Activated CD8-positive, alpha-beta memory T cell treated with anti-CD3 and anti-CD28 coated beads, Interleukin-2, amount 50 U/mL, for 24 hours (primary cell): Measurements from ENCODE around the gene CEBPG.
A peak's percentile ranks its signal among the peaks of the same experiment; 100 is the strongest.

Experiments used
- DNase-seq: peaks from one replicate; pipeline ENCODE4 v3.0.0-alpha.2; 2020; ENCODE audit errors: extremely low read depth

The CEBPG gene

GRCh38 chr19:33373453-33374235 is at the start of gene CEBPG:
CEBPG (plus strand) TSS chr19:33373709; CDS start chr19:33379240, 5,531 bp downstream.
- peak; percentile 83 for DNase-seq

DNA sequence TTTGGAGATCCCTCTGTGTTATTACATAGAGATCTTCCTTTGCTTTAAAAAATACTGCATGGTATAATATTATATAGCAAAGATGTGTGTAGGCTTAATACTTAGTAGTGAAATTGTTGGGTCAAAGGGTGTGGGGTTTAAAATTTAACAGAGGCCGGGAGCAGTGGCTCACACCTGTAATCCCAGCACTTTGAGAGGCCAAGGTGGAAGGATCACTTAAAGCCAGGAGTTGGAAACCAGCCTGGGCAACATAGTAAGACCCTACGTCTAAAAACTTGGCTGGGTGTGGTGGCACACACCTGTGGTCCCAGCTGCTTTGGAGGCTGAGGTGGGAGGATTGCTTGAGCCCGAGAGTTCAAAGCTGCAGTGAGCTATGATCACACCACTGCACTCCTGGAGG is 48.9 kb upstream of the CEBPG start:
- no peak for DNase-seq

- DNase-seq = no peak
Observed at GRCh38 chr19:33325920-33326319, 47.6 kb upstream of the CEBPG start.

DNA sequence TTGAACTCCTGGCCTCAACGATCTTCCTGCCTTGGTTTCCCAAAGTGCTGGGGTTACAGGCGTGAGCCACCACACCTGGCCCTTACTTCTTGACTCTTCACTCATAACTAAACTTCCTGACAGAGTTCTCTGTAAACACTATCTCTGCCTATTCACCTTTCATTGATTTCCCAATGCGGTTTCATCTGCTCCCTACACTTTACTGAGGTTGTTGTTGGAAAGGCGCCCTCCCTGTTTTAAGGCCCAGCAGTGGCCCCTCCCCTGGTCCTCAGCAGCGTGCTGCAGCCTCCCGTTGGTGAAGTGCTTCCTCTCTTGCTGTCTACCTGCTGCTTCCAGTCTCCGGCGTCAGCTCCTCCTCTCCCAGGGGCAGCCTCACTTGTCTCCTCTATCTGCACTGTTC is 44.4 kb upstream of the CEBPG start:
- DNase-seq = no peak

DNA sequence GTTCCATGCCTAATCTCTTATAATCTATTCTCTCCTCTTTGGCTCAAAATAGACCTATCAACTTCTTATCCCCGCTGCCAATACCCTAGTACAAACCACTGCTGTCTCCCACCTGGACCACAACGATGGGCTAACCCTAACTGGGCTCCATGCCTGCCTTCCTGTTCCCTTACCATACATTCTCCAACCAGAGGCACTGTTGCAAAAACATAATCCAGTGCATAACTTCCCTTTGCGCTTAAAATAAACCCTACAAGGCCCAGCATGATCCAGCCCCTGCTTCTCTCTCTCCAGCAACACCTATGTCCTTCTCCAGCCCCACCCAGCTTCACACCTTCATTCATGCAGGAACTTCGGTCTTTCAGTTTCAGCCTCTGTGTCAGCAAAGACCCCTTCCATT is 43.8 kb upstream of the CEBPG start:
- DNase-seq = no peak

GRCh38 chr19:33332248-33332647 is 41.3 kb upstream of the CEBPG start:
- no peak for DNase-seq

- no peak for DNase-seq
Observed at GRCh38 chr19:33333151-33333550, 40.4 kb upstream of the CEBPG start.

DNA sequence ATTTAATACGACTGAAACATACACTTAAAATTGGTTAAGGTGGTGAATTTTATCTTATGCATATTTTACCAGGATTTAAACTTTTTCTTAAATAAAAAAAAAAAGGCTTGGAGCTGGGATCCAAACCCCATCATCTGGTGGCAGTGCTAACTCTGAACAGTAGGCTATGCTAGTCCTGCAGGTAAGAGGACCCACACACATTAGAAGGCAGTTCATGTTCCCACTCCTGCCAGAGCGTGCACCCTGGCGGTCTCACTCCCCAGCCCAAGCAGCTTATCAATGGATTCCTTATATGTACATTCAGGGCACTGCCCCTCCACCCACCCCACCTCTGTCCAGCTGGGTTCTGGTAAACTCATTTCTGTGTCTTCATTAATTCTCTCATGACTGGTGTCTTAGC is 39.9 kb upstream of the CEBPG start:
- no peak for DNase-seq

DNA sequence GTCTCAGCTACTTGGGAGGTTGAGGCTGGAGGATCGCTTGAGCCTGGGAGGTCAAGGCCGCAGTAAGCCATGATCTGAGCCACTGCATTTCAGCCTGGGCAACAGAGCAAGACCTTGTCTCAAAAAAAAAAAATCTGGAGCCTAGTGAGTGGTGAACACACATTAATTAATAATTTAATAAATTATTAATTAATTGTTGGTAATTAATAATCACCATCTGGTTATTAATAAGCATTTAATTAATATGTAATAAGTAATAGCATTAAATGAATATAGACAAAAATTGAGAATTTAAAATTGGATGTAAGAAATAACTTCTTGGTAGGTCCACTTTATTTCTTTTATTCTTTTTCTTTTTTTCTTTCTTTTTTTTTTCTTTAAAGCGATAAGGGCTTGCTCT is 39.2 kb upstream of the CEBPG start:
- DNase-seq = no peak

DNA sequence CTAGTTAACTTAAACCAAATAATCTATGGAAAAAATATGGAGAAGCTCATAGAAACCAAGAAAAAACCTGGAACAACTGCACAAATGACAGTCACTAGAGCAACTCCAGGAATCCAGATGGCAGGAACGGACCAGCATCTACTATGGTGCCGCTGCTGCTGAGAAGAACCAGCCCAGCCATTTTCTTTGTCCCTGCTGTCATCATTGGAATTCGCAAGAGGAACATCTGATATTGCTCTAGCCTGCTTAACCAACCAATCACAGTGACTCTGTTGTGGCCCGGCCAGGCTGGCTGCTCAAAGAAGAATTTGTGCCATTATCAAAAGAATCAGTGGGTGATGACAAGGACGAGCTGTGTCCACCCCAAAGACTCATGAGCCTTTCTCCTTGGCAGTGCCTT is 38.1 kb upstream of the CEBPG start:
- no peak for DNase-seq

GRCh38 chr19:33339016-33339984 is 34.2 kb upstream of the CEBPG start:
- no peak for DNase-seq

GRCh38 chr19:33340991-33341390 is 32.5 kb upstream of the CEBPG start:
- DNase-seq = no peak

GRCh38 chr19:33343301-33343700 is 30.2 kb upstream of the CEBPG start:
- no peak for DNase-seq

DNA sequence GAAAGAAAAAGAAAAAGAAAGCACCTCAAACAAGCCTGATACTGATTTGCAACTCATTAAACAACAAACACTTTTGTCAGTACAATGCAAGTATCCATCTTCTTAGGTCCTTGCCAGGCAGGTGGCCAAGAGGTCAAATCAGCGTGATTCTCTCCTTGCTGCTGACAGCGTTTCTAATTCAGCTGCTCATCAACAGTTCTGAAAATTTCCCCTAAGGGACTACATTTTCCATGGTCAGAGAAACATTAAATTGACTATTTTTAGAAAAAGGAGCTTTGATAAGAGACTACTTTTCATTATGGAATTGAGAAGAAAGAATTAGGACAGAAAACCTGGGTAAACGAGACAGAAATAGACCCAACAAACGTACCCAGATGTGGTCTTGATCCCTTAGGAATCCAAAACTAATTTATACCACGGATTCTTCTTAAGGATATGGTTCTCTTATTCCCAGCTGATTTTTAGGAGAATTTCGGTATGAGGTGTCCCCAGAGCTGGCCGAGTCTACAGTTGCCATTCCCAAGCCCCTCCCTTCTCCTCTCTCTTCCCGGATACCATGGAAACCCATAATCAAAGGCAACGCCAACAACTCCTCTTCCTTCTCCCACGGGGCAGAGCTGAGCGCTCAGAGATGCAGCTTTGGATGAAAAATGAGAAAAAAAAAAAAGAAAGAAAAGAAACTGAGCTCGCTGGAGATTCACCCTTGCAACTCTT is 29.5 kb upstream of the CEBPG start:
- no peak for DNase-seq

- no peak for DNase-seq
Observed at GRCh38 chr19:33344573-33344925, 29.0 kb upstream of the CEBPG start.

DNA sequence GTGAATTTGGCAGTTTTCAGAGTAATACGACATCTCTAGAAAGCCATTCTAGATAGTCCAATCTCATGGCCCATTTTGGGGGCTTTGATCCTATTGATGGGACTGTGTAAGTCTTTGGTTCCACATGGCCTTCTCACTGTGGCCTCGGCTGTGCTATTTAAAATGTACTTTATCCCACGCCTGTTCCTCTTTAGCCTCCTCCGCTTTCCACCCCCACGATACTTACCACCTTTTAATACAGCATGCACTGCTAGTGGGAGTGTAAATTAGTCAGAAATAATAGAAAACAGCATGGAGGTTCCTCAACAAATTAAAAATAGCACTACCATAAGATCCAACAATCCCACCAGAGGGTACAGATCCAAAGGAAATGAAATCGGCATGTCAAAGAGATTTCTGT is 28.3 kb upstream of the CEBPG start:
- DNase-seq = no peak

GRCh38 chr19:33346665-33347064 is 26.8 kb upstream of the CEBPG start:
- no peak for DNase-seq

- no peak for DNase-seq
Observed at GRCh38 chr19:33347300-33347699, 26.2 kb upstream of the CEBPG start.

GRCh38 chr19:33348301-33349010 is 25.1 kb upstream of the CEBPG start:
- no peak for DNase-seq

DNA sequence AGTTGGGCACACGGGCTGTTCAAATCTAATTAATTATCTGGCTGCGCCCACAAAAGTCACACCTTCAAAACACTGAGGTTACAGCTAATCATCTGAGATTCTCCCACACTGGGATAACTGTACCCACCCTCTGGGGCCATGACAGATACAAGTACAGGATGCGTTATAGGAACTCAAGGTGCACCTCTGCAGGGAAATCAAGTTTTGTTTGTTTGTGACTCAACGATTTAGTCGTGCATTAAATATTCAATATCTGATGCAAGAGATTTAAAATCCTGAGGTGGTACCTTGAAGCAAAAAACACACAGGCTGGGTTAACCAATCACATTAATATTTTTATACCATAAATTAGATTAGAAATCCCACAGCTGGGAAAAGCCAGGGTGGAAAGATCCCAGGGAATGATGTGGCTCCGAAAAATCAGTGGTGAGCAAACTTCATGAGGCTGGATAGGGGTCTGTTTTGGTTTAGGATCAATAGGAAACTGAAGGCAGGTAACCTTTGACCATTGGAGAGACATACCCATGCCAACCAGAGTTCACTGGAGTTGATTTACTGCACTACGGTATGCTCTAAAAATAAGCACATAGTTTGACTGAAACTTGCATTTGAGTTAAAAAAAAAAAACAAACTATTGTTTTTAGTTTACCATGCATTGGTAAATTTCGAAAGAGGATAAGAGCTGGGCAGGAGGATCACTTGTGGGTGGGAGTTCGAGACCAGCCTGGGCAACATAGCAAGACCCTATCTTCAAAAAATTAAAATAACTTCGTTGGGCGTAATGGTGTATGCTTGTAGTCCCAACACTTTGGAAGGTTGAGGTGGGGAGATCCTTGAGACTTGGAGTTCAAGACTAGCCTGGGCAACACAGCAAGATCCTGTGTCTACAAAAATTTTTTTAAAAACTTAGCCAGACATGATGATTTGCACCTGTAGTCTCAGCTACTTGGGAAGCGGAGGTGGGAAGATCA is 23.9 kb upstream of the CEBPG start:
- DNase-seq = no peak
